GM19035 (cell line): ENCODE results near the gene UBE2U.

Source experiments
- ATAC-seq: cut with Tn5 transposase; IDR thresholded peaks from one replicate; pipeline ENCODE4 v1.9.1; 2021; ENCODE audit not compliant: unreplicated experiment

Gene UBE2U

DNA sequence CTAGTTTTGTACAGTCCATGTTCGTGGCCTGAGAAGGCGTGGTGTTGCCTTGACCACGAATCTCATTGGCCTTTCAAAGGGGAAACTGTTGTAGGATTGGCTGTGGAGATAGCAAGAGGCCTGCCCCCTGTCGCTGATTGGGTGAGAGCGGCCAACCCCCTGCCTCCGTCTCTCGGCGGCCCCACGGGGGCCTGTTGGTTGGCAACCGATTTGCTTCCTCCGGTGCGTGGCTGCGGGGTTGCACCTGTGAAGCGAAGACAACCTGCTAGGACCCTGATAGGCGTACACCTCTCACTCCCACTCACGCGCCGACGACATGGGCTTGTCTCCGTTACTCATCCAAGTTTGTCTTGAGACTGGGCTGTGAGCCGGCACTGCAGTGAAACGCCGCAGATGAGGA is at the start of gene UBE2U:
Gene UBE2U (plus strand): TSS at position 204 of the 400 bp plus-strand sequence. CDS start 428 bp downstream, outside the sequence.
- no peak for ATAC-seq

DNA sequence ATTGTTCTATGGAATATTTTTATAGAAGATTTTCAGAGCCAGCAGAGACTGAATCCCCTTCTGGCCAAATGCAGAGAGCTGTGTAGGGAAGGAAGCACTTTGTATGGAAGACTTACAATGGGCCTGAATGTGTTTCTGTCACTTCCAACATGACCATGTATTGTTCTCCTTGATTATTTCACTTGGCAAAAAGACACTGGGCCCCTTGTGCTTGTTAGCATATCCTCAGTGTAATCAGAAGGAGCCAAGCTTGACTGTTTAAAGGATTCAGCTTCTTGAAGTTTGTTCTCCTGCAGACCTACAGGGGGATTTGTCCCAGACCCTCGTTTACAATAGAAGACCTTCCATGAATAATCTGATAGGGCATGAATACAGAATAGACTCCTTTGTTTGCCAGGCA is 48.1 kb upstream of the UBE2U start:
- no peak for ATAC-seq

- no peak for ATAC-seq
These were observed 42.0 kb upstream of the UBE2U start for GRCh38 chr1:64161357-64161941.

GRCh38 chr1:64162151-64162550 is 41.3 kb upstream of the UBE2U start:
- ATAC-seq: no peak

DNA sequence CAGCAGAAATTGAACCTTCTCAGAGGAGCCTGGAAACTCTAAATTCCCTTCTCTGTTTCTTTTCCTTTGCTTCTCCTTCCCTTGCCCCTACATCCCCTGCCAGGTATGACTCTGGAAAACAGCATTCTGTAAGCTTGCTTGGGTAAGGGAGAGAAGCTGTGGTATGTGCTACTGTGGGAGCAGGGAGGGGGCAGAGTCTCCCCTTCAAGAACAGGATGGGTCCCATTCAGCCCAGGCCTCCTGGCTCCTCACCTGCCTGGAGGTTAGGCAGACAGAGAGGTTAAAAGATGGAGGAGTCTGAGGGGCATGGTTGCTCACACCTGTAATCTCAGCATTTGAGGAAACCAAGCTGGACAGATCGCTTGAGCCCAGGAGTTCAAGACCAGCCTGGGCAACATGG is 40.6 kb upstream of the UBE2U start:
- ATAC-seq: no peak

DNA sequence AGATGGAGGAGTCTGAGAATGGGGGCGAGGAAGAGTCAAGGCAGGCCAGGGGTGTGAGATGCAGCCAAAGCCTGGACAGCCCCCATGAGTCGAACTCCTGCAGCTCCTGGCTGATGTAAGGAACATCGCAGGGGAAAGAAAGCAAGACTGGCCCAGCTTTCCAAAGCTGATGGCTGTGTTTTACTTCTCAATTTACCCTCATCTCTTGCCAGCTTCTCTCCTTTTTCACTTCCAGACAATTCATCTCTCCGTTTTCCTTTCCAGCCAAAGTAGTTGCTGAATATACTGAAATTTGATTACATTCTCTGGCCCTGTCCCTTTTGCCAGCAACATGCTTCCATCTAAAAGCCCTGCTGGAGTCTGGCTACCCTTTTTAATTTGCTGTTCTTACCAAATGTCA is 40.0 kb upstream of the UBE2U start:
- no peak for ATAC-seq

- no peak for ATAC-seq
These were observed 39.5 kb upstream of the UBE2U start for GRCh38 chr1:64163970-64164369.

DNA sequence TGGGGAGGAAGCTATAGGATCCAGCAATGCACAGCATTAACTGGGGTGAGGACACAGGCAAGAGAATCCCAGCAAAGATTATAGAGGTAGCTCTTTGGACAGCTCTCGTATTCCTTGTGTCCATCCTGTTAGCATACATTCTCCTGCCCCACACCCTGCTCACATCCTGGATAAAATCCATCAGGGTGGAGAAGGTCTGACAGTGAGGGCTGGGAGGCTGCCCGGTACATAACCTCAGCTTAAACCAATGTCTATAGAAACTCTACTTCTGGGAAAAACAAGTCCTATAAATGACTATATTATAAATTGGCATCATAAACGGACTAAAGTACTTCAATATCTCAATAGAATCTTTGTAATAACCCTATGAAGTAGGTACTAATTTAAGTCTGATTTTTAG is 36.8 kb upstream of the UBE2U start:
- ATAC-seq: no peak

GRCh38 chr1:64167176-64167575 is 36.2 kb upstream of the UBE2U start:
- no peak for ATAC-seq

DNA sequence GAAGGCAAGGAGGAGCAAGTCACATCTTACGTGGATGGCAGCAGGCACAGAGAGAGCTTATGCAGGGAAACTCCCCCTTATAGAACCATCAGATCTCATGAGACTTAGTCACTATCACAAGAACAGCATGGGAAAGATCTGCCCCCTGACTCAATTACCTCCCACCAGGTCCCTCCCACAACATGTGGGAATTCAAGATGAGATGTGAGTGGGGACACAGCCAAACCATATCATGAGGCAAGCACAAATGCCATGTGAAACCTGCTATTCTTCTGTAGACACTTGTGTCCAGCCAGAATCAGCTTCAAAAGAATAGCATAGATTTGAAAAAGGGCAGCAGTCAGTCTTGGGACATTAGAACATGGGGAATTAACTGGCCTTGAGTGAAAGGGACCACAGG is 32.2 kb upstream of the UBE2U start:
- ATAC-seq: peak; percentile 5

DNA sequence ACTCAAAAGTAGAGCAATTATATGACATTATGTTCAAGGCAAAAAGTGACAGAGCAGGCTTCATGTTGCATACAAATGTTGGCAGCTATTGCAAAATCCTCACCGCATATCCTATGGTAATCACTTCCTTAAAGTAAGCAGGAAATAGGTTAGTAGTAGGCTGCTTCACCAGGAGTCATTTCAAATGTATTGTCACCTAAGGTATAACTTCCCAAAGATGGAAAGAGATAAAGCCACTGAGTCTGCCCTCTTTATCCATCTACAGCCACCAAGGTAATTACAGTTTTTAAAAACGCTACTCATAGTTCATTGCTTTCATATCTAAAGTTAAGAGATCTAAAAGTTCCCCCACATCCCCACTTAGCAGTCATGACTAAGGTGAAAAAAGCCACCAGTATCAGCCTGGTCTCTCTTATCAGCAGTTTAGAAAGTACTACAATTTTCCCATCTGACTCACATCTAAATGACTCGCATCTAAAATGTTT is 31.6 kb upstream of the UBE2U start:
- ATAC-seq: peak; percentile 77

DNA sequence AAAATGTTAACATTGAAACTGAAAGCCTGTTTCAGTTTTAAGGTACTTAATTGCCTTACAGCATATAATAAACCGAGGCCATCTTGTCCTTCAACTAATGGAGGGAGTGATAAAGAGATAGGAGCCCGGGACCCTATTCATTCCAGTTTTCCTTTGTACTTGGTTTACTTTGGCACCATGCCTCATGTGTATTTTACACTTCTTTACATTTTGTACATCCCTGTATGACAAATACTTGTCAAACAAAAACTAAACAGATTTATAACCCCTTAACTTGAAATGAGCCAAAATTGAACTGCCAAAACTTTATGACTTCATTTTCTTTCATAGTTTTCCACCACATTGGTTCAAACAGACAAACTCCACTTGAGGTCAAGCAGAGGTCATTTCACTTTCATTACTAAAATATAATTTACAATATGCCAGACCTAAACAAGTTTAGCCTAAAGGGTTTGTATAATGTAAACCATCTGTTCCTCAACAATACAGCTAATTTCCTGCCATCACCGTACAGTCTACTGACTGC is 30.9 kb upstream of the UBE2U start:
- ATAC-seq: peak; percentile 60

DNA sequence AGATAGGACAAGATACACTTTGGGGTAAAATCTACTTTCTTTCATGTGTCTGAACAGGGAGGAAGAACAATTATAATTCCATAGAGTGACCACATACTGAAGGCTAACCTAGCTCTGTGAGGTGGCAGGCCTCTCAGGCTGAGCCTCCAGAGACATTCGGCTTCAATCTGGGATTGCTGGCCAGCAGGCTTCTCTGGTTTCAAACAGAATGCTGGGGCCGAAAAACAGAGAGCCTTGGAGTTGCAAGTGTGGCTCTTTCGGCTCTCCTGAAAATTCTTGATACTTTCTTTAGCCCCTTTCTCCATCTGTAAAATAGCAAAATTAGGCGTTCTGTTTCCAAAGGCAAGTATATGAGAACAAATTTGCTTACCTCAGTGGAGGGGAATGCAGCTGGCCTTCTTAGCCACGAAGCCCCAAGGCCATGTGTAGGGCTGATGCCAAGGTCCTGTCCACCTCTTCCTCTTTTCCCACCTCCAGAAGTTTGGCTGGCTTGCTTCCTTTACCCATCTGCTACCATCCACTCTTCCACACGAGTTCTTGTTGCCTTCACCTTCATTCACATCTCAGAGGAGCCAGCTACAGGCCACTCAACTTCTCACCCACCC is 30.0 kb upstream of the UBE2U start:
- no peak for ATAC-seq

DNA sequence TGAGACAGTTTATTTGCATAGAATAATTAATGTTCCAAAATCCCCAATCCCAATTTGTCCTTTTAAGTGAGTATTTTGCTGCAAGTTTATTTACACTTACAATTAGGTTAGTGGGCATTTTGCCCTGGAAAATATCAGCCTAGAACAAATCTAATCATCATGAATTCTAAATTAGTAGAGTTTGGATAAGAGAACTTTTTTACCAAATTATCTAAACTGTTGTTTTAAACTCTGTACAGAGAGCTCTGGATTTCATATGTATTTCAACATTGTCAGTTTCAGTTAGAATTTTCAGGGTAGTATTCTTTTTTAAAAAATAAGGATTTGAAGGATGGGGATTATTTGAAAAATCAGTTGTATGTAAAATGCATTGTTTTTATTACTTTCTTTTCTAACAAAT is 27.8 kb upstream of the UBE2U start:
- ATAC-seq: no peak

DNA sequence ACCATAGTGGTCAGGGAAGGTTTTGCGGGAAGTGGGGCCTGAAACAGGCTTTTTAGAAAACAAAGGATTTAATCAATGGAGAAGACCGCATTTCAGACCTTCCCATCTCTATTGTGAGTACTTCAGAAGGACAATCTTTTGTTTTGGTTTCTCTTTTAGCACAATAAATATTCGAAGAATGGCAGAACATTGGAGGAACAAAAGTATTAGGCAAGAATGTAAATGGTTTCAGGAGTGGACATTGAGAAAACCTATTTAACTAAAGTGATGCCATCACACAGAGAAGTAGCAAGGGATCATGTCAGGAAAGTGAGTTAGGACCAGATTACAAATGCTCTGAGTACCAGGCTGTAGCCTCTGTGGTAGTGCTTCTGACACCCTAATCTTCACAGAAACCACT is 26.8 kb upstream of the UBE2U start:
- no peak for ATAC-seq

DNA sequence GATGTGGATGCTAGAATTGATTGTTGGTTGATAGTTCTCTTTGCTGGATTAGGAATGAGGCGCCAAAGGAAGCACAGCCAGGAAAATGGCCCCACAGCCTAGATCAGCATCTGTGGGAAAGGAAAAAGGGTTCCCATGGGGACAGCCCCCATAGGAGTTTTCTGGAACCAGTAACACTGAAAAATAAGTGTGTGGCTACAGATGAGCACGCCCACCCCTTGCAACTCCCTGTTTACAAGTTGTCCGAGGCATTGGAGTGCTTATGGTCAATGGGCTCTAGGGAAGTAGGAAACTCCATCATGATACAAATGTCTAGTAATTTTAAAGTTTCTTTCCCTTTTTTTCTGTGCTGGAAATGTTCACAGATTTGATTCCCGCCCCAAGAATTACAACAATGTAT is 23.8 kb upstream of the UBE2U start:
- no peak for ATAC-seq

DNA sequence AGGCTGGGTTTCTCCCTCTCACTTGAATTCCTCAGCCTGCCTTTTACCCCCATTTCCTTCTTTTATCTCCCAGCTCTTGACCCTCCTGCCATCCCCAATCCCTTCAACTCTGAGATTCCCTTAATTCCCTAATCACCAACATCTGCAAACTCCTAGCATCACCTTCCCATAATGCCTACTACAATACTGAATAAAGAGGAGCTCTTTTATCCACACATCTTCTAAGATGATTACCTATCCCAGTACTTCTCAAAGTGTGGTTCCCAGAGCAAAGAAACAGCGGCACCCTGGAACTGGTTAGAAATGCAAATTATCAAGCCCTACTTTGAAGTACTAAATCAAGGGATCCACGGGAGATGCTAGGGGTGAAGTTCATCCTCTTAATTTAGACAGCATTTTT is 21.2 kb upstream of the UBE2U start:
- ATAC-seq: no peak

- ATAC-seq: no peak
These were observed 19.9 kb upstream of the UBE2U start for GRCh38 chr1:64183395-64184002.

DNA sequence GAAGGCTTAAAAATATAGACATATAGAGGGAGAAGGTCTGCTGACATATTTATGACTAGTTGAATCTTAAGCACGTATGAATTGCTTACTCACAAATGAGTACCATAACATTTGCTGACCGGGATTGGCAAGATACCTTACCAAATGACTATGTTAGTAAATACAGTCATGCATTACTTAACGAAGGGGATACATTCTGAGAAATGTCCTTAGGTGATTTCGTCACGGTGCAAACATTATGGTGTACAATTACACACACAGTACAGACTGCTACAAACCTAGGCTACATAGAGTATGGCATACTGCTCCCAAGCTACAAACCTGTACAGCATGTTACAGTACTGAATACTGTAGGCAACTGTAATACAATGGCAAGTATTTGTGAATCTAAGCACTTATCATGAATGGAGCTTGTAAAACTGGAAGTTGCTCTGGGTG is 19.4 kb upstream of the UBE2U start:
- ATAC-seq: no peak

DNA sequence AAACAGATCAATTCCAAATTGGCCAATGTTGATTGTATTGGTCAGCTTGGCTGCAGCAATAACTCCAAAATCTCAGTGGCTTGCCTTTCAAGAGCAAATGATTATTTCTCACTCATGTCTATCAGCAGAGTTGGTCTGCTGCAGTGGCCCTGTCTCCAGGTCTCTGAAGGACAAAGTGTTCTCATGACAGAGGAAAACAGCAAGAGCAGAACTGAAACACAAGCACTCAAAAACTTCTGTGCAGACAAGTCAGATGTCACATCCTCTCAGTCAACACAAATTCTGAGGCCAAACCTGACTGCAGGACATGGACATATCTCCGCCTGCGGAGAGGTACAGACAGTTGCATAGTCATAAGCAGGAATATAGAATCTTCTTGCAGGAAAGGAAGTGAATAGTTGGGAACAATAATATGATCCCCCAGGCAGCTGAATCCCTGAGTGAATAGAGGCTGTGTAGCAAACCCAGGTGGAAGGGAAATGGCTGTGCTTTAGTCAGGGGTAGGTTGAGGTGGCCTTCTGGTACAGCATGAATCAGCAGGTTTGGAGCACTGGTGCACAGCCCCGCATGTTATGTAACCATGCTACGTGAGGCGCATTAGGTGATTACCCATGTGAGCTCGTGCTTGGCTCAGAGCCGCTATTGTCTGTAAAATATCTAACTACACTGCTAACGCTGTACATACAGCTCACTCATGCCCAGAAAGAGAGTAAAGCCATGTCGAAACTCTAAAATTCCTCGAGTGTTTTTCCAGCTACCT is 17.1 kb upstream of the UBE2U start:
- no peak for ATAC-seq

GRCh38 chr1:64186898-64187280 is 16.5 kb upstream of the UBE2U start:
- no peak for ATAC-seq

DNA sequence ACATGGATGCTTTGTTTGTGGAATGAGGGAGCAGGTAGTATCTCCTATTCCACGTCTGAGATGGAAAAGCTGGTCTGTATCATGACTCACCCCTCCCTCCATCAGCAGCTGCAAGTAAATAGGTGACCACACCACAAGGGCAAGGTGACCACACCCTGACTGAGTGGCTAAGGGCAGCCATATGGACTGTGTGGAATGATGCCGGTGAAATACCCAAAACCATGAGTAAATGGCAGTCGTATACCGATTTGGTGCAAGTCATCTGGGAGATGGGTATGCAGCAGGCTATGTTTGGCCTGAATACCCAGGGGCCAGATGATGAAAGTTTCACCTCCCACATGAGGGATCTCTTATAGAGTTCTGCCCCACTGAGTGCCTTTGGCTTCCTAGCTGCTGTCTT is 15.8 kb upstream of the UBE2U start:
- ATAC-seq: no peak
